ENCODE results near the gene SBDS. TPM values are rescaled to one million over a fixed set of nuclear protein-coding genes. Genes with fewer than 3 reads are reported as not detected.

The SBDS gene
- total RNA-seq, 1 experiment from 2014 or later: 124 TPM

DNA sequence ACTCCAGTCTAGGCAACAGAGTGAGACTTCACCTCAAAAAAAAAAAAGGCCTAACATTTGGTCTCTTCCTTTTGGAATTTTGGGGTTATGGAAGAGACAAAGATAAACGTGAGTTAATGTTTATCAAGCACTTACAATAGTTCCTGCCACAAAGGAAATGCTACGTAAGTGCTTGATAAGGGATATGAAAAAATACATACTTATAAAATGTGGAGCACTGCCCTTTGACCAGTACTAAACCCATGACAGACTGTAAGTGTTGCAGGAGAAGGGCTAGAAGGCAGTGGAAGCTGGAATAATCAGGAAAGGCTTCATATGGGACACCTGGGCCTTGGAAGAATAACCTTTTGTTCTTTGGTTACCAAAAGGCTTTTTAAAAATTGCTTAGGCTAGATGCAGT lies 48.8 kb downstream of the SBDS start:
- no peak for DNase-seq (ENCODE audit: low read depth)

DNA sequence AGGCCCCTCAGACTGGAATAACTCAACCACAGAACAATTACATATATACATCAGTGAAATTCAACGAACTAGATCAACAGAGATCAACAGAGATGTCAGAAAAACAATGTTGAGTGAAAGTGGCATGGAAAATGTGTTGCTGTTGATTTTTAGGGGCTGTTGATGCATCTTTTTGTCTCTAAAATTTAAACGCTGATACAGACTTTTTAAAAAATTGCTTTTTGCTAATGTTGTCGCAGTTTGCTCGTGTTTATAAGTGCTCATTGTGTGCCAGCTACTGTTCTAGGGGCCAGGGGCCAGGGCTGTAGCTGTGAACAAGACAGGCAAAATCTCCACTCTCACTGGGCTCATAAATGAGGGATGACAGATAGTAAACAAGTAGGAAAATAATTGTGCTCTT lies 56.1 kb downstream of the SBDS start:
- no peak for DNase-seq (ENCODE audit: low read depth)

DNA sequence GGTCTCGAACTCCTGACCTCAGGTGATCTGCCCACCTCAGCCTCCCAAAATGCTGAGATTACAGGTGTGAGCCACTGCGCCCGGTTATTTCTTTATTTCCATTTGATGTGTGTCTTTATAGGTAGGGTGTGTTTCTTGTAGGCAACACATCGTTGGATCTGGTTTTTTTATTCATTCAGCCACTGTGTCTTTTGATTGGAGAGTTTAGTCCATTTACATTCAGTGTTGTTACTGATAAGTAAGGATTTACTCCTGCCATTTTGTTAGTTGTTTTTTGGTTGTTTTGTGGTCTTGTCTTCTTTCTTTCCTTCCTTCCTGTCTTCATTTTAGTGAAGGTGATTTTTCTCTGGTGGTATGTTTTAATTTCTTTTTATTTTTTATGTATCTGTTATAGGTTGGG lies 57.4 kb downstream of the SBDS start:
- no peak for DNase-seq (ENCODE audit: low read depth)

Other genes with a start within 250 kb of the SBDS start
- 102 and 120 TPM in 2 replicates for gene TMEM248, start 74.4 kb downstream of the SBDS start, total RNA-seq (2014; rRNA removed; shearing (Covaris generic))
- 10.9 and 11.9 TPM in 2 replicates for gene TYW1, start 1.2 kb upstream of the SBDS start, total RNA-seq (2014; rRNA removed; shearing (Covaris generic))

Data from RPMI7951 (cell line).